Measurements from ENCODE around the gene RDX. TPM values are rescaled to one million over a fixed set of nuclear protein-coding genes. Genes with fewer than 3 reads are reported as not detected.
A peak's percentile ranks its signal among the peaks of the same experiment; 100 is the strongest.

The RDX gene
- total RNA-seq, 5 donors from 2014 or later (not counting 1 experiment from before 2014, with no cell fraction given): 14.7 to 22.0 (median 17.7) TPM

DNA sequence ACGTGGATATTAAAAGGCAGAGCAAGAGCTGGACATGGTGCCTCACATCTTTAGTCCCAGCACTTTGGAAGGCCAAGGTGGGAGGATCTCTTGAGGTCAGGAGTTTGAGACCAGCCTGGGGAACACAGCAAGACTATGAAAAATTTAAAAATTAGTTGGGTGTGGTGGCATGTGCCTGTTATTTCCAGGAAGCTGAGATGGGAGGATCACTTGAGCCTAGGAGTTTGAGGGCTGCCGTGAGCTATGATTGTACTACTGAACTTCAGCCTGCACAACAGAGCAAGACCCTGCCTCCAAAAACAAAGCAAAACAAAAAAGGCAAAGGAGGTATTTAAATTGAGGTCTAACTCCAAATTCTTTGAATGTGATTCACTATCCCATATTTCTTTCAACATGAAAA is 23.5 kb downstream of the RDX start:
- Histone ChIP-seq H3K4me3 (ENCODE audit: control insufficient read depth in 1 of 2, extremely low read depth in 1 of 2, low read length in 1 of 2) (no peak overlapping the region), H3K36me3 (ENCODE audit: control insufficient read depth in 2 of 2, extremely low read depth in 1 of 2, insufficient read depth in 1 of 2, low read length in 1 of 2) (peaks cover 0 to 6% of the 10 kb centered on the region in 2 donors), H3K4me1 (ENCODE audit: control insufficient read depth in 1 of 2, extremely low read depth in 1 of 2, insufficient read depth in 2 of 2, low read length in 2 of 2) (no peaks in the 10 kb centered on the region), H3K27me3 (replicated peaks in 1 of 2; ENCODE audit: control insufficient read depth in 2 of 2, extremely low read depth in 1 of 2, insufficient read depth in 2 of 2, low read length in 1 of 2) (no peaks in the 10 kb centered on the region), H3K9me3 (no peaks in the 10 kb centered on the region), H3K27ac (ENCODE audit: low read length) (no peak overlapping the region)
- ATAC-seq (replicated peaks in 1 of 4): no peak
- H3K9me3 Mint-ChIP-seq: no peaks in the 10 kb centered on the region
- no peak for DNase-seq
- H3K27me3 Mint-ChIP-seq: no peaks in the 10 kb centered on the region
- H3K4me1 Mint-ChIP-seq: peaks cover 0 to 2% (median 0%) of the 10 kb centered on the region in 3 donors
- H3K4me3 Mint-ChIP-seq: no peak overlapping the region
- H3K27ac Mint-ChIP-seq: peak overlapping the region in 1 of 2 donors; percentile 60
- peaks cover 38% of the 10 kb centered on the region for H3K36me3 Mint-ChIP-seq
- CTCF ChIA-PET: interaction anchor here (0.6 to 0.7 kb wide), 2 partner anchors 69 to 1156 kb away, joined by 3 read pairs; no protein-coding TSS in a partner anchor
- WGBS (ENCODE audit: insufficient coverage): no CpG with 5 or more reads among the region's 2 CpGs
- POLR2A ChIA-PET: interaction anchor here in 1 of 2 donors (0.7 kb wide), 1 partner anchor 190 kb away, joined by 3 read pairs; no protein-coding TSS in a partner anchor

DNA sequence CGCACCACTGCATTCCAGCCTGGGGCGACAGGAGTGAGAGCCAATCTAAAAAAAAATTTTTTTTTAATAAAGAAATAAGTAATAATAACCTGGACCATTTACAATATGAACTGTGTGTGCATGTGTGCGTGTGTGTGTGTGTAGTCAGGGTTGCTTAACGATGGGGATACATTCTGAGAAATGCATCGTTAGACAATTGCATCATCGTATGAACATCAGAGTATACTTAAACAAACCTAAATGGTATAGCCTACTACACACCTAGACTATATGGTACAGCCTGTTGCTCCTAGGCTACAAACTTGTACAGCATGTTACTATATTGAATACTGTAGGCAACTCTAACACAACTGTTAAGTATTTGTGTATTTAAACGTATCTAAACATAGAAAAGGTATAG is 26.4 kb downstream of the RDX start:
- ATAC-seq (replicated peaks in 1 of 4) (no peak), DNase-seq (no peak)
- H3K4me1 ChIP-seq (ENCODE audit: control insufficient read depth in 1 of 2, extremely low read depth in 1 of 2, insufficient read depth in 2 of 2, low read length in 2 of 2): peaks cover 0 to 3% of the 10 kb centered on the region in 2 experiments
- H3K4me1 Mint-ChIP-seq: peaks cover 0 to 2% (median 0%) of the 10 kb centered on the region in 3 donors
- ChIA-PET CTCF (no interaction called here), POLR2A (no interaction called here)
- WGBS (ENCODE audit: insufficient coverage): no CpG with 5 or more reads among the region's 7 CpGs
- no peak overlapping the region for H3K27ac ChIP-seq (ENCODE audit: low read length)
- peaks cover 30% of the 10 kb centered on the region for H3K36me3 Mint-ChIP-seq
- no peaks in the 10 kb centered on the region for H3K9me3 ChIP-seq
- H3K27me3 Mint-ChIP-seq: no peaks in the 10 kb centered on the region
- no peak overlapping the region for H3K4me3 Mint-ChIP-seq
- H3K9me3 Mint-ChIP-seq: no peaks in the 10 kb centered on the region
- no peaks in the 10 kb centered on the region for H3K27me3 ChIP-seq (replicated peaks in 1 of 2; ENCODE audit: control insufficient read depth in 2 of 2, extremely low read depth in 1 of 2, insufficient read depth in 2 of 2, low read length in 1 of 2)
- H3K27ac Mint-ChIP-seq: no peak overlapping the region
- H3K4me3 ChIP-seq (ENCODE audit: control insufficient read depth in 1 of 2, extremely low read depth in 1 of 2, low read length in 1 of 2): no peak overlapping the region
- H3K36me3 ChIP-seq (ENCODE audit: control insufficient read depth in 2 of 2, extremely low read depth in 1 of 2, insufficient read depth in 1 of 2, low read length in 1 of 2): peaks cover 0 to 6% of the 10 kb centered on the region in 2 donors

- no CpG with 5 or more reads among the region's 1 CpG for WGBS (ENCODE audit: insufficient coverage)
- peaks cover 0 to 6% of the 10 kb centered on the region in 2 donors for H3K36me3 ChIP-seq (ENCODE audit: control insufficient read depth in 2 of 2, extremely low read depth in 1 of 2, insufficient read depth in 1 of 2, low read length in 1 of 2)
- Mint-ChIP-seq H3K27ac (no peak overlapping the region), H3K27me3 (no peaks in the 10 kb centered on the region), H3K4me3 (no peak overlapping the region), H3K4me1 (peaks cover 0 to 2% (median 0%) of the 10 kb centered on the region in 3 donors), H3K9me3 (no peaks in the 10 kb centered on the region), H3K36me3 (peaks cover 29% of the 10 kb centered on the region)
- no peak overlapping the region for H3K27ac ChIP-seq (ENCODE audit: low read length)
- no peaks in the 10 kb centered on the region for H3K9me3 ChIP-seq
- H3K4me1 ChIP-seq (ENCODE audit: control insufficient read depth in 1 of 2, extremely low read depth in 1 of 2, insufficient read depth in 2 of 2, low read length in 2 of 2): peaks cover 0 to 3% of the 10 kb centered on the region in 2 experiments
- CTCF ChIA-PET: interaction anchor here in 1 of 2 donors (0.5 to 0.7 kb wide), 3 partner anchors 16 to 1663 kb away, joined by 4 to 8 read pairs (median 6); no protein-coding TSS in a partner anchor
- POLR2A ChIA-PET: interaction anchor here (0.5 to 0.6 kb wide), 2 partner anchors 10 to 26 kb away, joined by 6 to 8 read pairs; no protein-coding TSS in a partner anchor
- DNase-seq: no peak
- ATAC-seq (replicated peaks in 1 of 4): no peak
- no peaks in the 10 kb centered on the region for H3K27me3 ChIP-seq (replicated peaks in 1 of 2; ENCODE audit: control insufficient read depth in 2 of 2, extremely low read depth in 1 of 2, insufficient read depth in 2 of 2, low read length in 1 of 2)
- no peak overlapping the region for H3K4me3 ChIP-seq (ENCODE audit: control insufficient read depth in 1 of 2, extremely low read depth in 1 of 2, low read length in 1 of 2)
Measured at GRCh38 chr11:110268441-110268840, 28.0 kb downstream of the RDX start.

DNA sequence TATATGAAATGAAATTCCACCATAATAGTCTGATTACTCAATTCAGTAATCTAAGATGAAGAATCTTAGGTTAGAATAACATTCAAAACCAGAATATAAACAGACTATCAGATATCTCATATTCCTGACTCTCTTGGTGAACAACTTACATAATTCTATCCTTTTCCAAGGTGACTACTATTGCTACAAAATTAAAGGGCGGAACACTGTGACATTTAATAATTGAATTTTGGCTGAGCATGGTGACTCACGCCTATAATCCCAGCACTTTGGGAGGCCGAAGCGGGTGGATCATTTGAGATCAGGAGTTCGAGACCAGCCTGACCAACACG is 34.4 kb downstream of the RDX start:
- ATAC-seq (replicated peaks in 1 of 4) (no peak), DNase-seq (no peak)
- no peaks in the 10 kb centered on the region for H3K9me3 ChIP-seq
- 100% methylated on average over 4 of the region's 6 CpGs for WGBS (ENCODE audit: insufficient coverage)
- Mint-ChIP-seq H3K27me3 (no peaks in the 10 kb centered on the region), H3K9me3 (no peaks in the 10 kb centered on the region), H3K27ac (no peak overlapping the region), H3K36me3 (peaks cover 38% of the 10 kb centered on the region), H3K4me3 (no peak overlapping the region), H3K4me1 (no peaks in the 10 kb centered on the region)
- CTCF ChIA-PET: no interaction called here
- H3K36me3 ChIP-seq (ENCODE audit: control insufficient read depth in 2 of 2, extremely low read depth in 1 of 2, insufficient read depth in 1 of 2, low read length in 1 of 2): peaks cover 0 to 11% of the 10 kb centered on the region in 2 donors
- no peak overlapping the region for H3K4me3 ChIP-seq (ENCODE audit: control insufficient read depth in 1 of 2, extremely low read depth in 1 of 2, low read length in 1 of 2)
- POLR2A ChIA-PET: no interaction called here
- peaks cover 0 to 3% of the 10 kb centered on the region in 2 experiments for H3K4me1 ChIP-seq (ENCODE audit: control insufficient read depth in 1 of 2, extremely low read depth in 1 of 2, insufficient read depth in 2 of 2, low read length in 2 of 2)
- no peak overlapping the region for H3K27ac ChIP-seq (ENCODE audit: low read length)
- no peaks in the 10 kb centered on the region for H3K27me3 ChIP-seq (replicated peaks in 1 of 2; ENCODE audit: control insufficient read depth in 2 of 2, extremely low read depth in 1 of 2, insufficient read depth in 2 of 2, low read length in 1 of 2)

- CTCF ChIA-PET: no interaction called here
- Histone ChIP-seq H3K4me1 (ENCODE audit: control insufficient read depth in 1 of 2, extremely low read depth in 1 of 2, insufficient read depth in 2 of 2, low read length in 2 of 2) (peaks cover 0 to under 1% of the 10 kb centered on the region in 2 experiments), H3K4me3 (ENCODE audit: control insufficient read depth in 1 of 2, extremely low read depth in 1 of 2, low read length in 1 of 2) (no peak overlapping the region), H3K9me3 (no peaks in the 10 kb centered on the region), H3K27ac (ENCODE audit: low read length) (no peak overlapping the region), H3K27me3 (replicated peaks in 1 of 2; ENCODE audit: control insufficient read depth in 2 of 2, extremely low read depth in 1 of 2, insufficient read depth in 2 of 2, low read length in 1 of 2) (no peaks in the 10 kb centered on the region), H3K36me3 (ENCODE audit: control insufficient read depth in 2 of 2, extremely low read depth in 1 of 2, insufficient read depth in 1 of 2, low read length in 1 of 2) (peaks cover 0 to 11% of the 10 kb centered on the region in 2 donors)
- H3K27ac Mint-ChIP-seq: no peak overlapping the region
- no peaks in the 10 kb centered on the region for H3K9me3 Mint-ChIP-seq
- DNase-seq: no peak
- POLR2A ChIA-PET: no interaction called here
- no peak overlapping the region for H3K4me3 Mint-ChIP-seq
- no peak for ATAC-seq (replicated peaks in 1 of 4)
- no peaks in the 10 kb centered on the region for H3K27me3 Mint-ChIP-seq
- peaks cover 38% of the 10 kb centered on the region for H3K36me3 Mint-ChIP-seq
- H3K4me1 Mint-ChIP-seq: no peaks in the 10 kb centered on the region
- WGBS (ENCODE audit: insufficient coverage): no CpG with 5 or more reads among the region's 2 CpGs
Measured at GRCh38 chr11:110261195-110262071, 35.0 kb downstream of the RDX start.

GRCh38 chr11:110253525-110253924 is 42.9 kb downstream of the RDX start:
- no peaks in the 10 kb centered on the region for H3K9me3 Mint-ChIP-seq
- WGBS (ENCODE audit: insufficient coverage): no CpG with 5 or more reads among the region's 3 CpGs
- H3K27me3 ChIP-seq (replicated peaks in 1 of 2; ENCODE audit: control insufficient read depth in 2 of 2, extremely low read depth in 1 of 2, insufficient read depth in 2 of 2, low read length in 1 of 2): no peaks in the 10 kb centered on the region
- H3K27me3 Mint-ChIP-seq: no peaks in the 10 kb centered on the region
- ATAC-seq (replicated peaks in 1 of 4) (no peak), DNase-seq (no peak)
- no peaks in the 10 kb centered on the region for H3K4me1 Mint-ChIP-seq
- H3K36me3 Mint-ChIP-seq: peaks cover 28% of the 10 kb centered on the region
- no peak overlapping the region for H3K27ac ChIP-seq (ENCODE audit: low read length)
- POLR2A ChIA-PET: no interaction called here
- no peaks in the 10 kb centered on the region for H3K4me1 ChIP-seq (ENCODE audit: control insufficient read depth in 1 of 2, extremely low read depth in 1 of 2, insufficient read depth in 2 of 2, low read length in 2 of 2)
- CTCF ChIA-PET: no interaction called here
- no peak overlapping the region for H3K4me3 ChIP-seq (ENCODE audit: control insufficient read depth in 1 of 2, extremely low read depth in 1 of 2, low read length in 1 of 2)
- H3K36me3 ChIP-seq (ENCODE audit: control insufficient read depth in 2 of 2, extremely low read depth in 1 of 2, insufficient read depth in 1 of 2, low read length in 1 of 2): peaks cover 0 to 15% of the 10 kb centered on the region in 2 donors
- H3K27ac Mint-ChIP-seq: no peak overlapping the region
- H3K4me3 Mint-ChIP-seq: no peak overlapping the region
- H3K9me3 ChIP-seq: no peaks in the 10 kb centered on the region
